ENCODE data around the gene CTSC. TPM values are rescaled to one million over a fixed set of nuclear protein-coding genes. Genes with fewer than 3 reads are reported as not detected.

The CTSC gene
- total and polyA plus RNA-seq, 9 of the 15 experiments (the other 6 are each of a cell fraction or from before 2014, with no cell fraction given): 113 to 403 (median 187) TPM

- TF ChIP-seq, protein P1, sequence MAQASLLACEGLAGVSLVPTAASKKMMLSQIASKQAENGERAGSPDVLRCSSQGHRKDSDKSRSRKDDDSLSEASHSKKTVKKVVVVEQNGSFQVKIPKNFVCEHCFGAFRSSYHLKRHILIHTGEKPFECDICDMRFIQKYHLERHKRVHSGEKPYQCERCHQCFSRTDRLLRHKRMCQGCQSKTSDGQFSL (CRISPR knock-in tag; IDR thresholded peaks at IDR 0.05): no peak
- TF ChIP-seq, protein P1 (tag; IDR thresholded peaks at IDR 0.05): no peak
- TF ChIP-seq OTX1 (CRISPR knock-in tag; IDR thresholded peaks at IDR 0.05) (no peak), ZNF655 (CRISPR knock-in tag; IDR thresholded peaks at IDR 0.05) (no peak), ZNF407 (IDR thresholded peaks at IDR 0.05; ENCODE audit: low read depth) (no peak), ATF7 (IDR thresholded peaks at IDR 0.05) (peak; percentile 71), RFX1 (IDR thresholded peaks at IDR 0.05) (no peak), PHF20 (IDR thresholded peaks at IDR 0.05; ENCODE audit: partially characterized antibody) (no peak), SAFB (IDR thresholded peaks at IDR 0.05; ENCODE audit: borderline replicate concordance, low read depth, low read length) (no peak), ZNF12 (CRISPR knock-in tag; IDR thresholded peaks at IDR 0.05) (no peak), GTF2A2 (tag; IDR thresholded peaks at IDR 0.05) (no peak)
- TF ChIP-seq, protein P2, sequence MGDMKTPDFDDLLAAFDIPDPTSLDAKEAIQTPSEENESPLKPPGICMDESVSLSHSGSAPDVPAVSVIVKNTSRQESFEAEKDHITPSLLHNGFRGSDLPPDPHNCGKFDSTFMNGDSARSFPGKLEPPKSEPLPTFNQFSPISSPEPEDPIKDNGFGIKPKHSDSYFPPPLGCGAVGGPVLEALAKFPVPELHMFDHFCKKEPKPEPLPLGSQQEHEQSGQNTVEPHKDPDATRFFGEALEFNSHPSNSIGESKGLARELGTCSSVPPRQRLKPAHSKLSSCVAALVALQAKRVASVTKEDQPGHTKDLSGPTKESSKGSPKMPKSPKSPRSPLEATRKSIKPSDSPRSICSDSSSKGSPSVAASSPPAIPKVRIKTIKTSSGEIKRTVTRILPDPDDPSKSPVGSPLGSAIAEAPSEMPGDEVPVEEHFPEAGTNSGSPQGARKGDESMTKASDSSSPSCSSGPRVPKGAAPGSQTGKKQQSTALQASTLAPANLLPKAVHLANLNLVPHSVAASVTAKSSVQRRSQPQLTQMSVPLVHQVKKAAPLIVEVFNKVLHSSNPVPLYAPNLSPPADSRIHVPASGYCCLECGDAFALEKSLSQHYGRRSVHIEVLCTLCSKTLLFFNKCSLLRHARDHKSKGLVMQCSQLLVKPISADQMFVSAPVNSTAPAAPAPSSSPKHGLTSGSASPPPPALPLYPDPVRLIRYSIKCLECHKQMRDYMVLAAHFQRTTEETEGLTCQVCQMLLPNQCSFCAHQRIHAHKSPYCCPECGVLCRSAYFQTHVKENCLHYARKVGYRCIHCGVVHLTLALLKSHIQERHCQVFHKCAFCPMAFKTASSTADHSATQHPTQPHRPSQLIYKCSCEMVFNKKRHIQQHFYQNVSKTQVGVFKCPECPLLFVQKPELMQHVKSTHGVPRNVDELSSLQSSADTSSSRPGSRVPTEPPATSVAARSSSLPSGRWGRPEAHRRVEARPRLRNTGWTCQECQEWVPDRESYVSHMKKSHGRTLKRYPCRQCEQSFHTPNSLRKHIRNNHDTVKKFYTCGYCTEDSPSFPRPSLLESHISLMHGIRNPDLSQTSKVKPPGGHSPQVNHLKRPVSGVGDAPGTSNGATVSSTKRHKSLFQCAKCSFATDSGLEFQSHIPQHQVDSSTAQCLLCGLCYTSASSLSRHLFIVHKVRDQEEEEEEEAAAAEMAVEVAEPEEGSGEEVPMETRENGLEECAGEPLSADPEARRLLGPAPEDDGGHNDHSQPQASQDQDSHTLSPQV (IDR thresholded peaks at IDR 0.05): peak; percentile 17; the same call in 1 of the 2 replicates
Observed at GRCh38 chr11:88378422-88379066, 41.0 kb upstream of the CTSC start (continued).

Data from K562 (cell line).